ENCODE measurements around the gene RHBG.

The RHBG gene

DNA sequence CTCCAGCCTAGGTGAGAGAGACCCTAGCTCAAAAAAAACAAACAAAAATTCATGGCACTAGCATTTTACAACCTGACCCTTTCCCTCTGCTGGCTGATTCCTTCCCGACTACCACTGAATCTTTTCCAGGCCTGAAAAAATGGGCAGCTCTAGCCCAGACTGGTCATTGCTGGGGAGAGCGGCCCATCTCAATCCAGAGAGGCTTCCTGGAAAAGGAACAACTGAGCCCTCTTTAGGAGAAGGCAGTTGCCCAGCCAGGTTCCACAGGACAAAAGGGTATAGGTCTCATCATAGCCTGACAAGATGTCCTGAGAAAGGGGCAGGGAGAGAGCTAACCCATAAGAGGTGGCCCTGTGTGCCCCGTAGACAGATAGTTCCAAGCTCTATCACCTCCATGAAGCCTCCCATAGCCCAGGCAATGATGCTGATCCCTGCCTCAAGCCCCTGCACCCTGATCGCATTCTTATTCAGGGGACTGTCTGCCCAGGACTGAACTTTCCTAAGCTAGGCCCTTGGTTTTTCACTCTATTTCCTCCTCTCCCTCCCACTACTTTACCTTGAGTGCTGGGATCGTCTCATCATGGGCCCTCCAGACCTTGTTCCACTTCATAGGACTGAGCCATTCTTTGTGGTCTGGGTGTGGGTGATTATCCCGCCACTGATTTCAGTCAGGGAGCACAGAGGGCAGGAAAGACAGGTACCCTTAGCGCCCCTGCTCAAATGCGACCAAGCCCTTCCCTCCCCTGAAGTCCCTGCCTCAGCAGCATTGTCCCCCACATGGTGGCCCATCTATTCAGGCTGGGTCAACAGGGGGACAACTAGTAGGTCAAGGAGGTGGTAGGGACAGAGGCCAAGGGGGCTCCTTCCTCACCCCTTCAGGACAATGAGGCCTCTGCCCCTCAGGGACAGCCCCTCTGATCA, 18.2 kb downstream of the RHBG start:
- DNase-seq: no peak

DNA sequence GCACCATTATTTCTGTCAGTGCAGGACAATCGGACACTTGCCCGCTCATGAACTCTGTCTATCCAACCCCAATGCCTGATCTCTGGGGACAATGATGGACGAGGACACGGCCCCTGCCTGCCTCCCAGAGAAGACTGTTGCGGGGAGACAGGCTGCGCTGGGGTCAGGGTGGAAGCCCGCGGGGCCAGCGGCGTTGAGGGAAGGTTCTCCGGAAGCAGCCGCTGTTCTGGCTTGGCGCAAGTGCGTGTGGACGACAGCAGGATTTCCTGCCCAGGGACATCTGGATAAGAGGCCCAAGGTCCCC, 18.8 kb downstream of the RHBG start:
- no peak for DNase-seq

DNA sequence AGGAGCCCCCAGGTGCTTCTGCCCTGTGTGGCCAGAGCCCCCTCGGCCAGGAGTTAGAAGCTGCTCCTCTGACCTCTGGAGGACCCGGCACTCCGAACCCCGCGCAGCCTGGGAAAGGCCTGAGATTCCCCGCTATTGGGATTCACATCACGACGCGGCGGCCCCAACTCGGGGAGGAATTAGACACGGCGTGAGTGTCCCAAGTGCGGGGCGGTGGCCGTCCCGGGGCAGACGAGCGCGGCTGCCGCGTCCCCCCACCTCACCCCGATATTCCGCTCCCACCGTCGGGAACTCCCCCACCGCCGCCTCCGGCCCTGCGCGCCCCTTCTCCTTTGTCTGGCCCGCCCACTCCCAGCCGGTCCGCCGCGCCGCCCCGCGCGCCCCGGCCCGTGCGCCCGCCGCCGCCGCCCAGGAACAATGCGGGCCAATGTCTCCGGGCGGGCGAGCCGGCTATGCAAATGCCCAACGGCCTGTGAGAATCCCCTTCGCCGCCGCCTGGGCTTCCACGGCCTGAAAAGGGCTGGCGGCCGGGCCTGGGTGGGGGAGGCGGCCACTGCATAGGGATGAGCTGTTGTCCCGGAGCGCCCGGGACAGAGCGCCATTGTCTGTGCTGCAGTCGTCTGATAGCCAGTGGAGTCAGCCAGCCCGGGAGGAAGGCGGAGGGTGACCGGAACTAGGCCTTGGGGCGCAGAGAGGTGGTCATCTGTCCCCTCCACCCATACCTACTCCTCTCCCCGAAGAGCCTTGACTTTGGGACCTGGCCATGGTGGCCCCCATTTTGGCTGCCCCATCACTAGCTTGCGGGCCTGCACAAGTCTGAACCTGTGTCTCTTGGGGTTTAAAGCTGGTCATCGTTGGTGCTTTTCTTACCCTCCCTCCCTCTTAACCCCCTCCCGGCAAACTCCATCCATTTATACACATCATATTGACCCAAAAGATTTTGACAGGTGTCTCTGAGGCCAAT, 19.4 kb downstream of the RHBG start:
- no peak for DNase-seq

DNA sequence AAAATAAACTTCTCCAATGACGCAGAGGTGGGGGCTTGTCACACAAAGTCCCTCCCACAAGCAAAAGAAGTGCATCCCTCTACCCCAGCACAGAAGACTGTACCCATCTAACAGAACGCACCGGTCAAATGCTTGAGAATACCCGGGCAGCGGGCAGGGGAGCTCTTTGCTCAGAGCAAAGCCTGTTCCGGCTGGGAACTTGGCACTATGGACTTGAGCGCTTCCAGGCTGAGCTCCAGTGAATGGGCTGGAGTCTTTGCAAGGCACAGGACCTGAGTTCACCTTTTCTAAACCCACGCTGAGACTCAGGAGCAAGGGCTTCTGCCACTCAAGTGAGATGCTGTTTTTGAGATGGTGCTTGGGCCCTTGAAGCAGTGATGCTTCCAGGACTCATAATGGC, 20.3 kb downstream of the RHBG start:
- DNase-seq: no peak

DNA sequence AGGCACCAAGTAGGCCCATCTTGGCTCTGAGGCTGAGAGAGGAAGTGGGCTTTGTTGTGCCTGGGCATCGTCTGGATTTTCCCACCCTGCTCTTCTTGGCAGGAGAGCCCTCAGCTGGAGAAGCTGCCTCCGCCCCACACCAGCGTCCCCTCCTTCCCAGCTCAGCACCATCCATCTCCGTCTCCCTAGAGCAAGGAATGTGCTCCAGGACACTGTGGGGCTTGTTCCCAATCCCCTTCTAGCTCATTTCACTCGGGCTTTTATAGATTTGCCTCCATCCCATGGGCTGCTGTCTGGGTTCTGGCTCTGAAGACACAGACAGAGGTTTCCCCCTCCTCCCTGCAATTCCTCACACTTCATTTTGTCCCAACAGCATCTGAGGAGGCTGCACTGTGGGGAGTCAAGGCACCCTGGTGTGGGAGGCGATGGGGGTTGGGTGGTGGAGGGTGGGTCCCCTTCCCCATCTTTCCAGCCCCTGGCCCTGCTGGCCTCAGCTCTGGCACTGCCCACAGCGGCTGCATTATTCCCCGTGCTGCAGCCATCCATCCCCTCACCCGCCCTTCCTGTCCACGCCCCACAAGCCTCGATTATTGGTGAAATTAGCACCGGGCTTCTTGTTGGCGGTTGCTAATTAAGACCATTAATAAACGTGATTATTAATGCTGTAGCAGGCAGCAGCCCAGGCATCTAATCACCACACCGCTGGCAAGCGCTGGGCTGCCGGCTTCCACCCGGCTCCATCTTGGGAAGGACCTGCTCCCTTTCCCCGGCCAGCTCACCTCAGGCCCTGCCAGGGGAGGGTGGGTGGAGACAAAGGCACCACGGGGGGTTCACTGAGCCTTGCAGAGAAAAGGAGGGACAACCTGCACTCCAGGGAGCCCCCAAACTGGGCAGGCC, 21.7 kb downstream of the RHBG start:
- no peak for DNase-seq

DNA sequence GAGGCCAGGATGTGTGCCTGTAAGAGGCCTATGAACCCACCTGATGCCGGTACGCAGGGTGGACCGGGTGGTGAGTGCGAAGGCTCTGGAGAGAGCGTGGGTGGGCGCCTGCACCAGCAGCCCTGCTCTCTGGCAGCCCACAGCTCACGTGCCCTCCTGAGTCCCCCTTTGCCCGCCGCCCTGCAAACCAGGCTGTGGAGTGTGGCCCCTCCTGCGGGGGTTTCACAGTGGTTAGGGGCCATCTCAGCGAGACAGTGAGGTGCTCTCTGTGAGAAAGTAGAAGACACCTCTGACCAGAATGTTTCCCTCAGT, 22.3 kb downstream of the RHBG start:
- no peak for DNase-seq

DNA sequence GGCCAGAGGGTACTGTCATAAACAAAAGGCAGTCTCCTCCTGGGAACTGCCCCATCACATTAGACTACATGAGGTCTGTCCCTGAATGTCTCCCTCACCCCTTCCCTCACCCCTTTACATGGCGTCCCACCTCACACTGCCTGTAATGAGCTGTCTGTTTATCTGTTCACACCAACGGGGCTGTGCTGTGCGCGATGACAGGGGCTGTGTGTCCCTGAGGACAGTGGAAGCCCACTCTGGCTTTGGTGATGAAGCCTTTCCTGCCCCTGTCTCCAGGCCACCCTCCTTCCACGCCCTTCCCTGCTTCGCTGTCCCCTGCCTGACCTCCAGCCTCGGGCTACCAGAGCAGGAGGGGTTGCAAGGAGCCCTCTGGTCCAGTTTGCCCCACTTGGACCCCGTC, 22.7 kb downstream of the RHBG start:
- no peak for DNase-seq

DNA sequence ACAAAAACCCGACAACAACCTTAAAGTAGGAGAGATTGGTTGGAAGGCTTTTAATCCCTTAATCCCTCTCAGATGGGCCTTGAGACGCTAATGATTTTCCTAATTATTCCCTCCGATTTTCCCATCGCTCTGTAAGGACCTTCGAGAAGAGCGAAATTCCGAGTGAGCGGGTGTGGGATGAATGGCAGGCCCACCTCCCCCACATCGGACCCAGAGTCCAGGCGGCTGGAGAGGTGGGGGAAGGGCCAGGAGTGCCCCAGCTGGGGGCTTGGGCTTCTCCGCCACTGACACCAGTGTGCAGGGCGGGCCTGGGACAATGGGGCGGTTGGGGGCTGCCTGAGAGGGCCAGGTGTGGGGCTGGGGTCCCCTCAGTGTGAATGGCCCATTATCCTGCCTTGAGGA, 23.4 kb downstream of the RHBG start:
- no peak for DNase-seq

DNA sequence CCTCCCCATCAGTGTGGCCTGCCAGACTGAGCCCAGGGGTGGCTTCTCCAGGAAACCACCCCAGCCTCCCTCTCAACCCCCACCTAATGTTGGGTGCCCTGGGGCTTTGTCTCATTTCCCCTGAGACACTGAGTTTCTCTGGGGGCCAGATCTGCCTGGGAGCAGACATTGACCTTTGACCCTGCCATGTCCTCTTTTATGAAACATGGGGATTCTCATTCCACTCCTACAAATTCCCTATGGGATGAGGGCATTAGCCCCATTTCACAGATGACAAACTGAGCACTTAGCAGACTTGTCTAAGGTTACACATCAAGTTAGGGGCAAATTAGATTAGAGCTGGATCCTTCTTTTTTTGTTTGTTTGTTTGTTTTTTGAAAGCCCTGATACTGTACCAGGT, 24.1 kb downstream of the RHBG start:
- no peak for DNase-seq

DNA sequence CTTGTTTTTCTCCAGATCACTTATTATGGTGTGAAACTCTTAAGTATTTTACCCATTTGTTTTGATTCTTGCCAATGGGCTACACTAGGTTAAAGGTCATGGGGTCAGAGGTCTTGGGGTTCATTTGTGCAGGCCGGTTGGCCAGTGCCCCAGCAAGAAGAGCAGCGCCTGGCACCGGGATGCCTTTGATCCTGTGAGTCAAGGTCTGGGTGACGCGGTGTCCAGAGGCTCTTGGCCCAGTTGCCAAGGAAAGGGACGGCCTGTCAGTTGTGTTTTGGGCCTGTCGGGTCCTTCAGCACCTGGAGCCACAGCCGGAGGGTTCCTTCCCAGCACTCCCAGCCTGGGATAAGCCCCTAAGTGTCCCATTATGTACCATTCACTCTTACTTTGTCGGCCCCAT, 25.1 kb downstream of the RHBG start:
- DNase-seq: no peak

DNA sequence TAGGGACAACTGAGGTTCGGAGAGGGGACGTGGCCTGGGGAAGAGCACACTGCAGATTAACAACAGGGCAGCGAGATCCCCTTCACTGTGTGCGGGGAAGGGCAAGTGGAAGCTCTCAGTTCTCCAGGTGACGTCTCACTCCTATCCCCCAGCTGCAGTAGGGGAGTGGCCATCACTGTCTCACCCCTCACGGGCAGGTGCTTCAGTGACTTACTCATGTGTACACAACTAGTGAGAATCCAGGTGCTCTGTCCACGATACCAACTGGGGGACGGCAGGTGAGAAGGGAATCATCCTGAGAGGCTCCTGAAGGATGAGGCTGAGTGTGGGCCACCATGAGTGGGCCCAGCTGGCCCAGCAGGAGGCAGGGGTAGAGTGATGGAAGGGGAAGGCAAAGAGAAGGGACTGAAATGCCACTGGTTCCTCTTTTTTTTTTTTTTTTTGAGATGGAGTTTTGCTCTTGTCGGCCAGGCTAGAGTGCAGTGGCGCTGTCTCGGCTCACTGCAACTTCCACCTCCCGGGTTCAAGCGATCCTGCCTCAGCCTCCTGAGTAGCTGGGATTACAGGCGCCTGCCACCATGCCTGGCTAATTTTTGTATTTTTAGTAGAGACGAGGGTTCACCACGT, 25.9 kb downstream of the RHBG start:
- peak; percentile 29 for DNase-seq

DNA sequence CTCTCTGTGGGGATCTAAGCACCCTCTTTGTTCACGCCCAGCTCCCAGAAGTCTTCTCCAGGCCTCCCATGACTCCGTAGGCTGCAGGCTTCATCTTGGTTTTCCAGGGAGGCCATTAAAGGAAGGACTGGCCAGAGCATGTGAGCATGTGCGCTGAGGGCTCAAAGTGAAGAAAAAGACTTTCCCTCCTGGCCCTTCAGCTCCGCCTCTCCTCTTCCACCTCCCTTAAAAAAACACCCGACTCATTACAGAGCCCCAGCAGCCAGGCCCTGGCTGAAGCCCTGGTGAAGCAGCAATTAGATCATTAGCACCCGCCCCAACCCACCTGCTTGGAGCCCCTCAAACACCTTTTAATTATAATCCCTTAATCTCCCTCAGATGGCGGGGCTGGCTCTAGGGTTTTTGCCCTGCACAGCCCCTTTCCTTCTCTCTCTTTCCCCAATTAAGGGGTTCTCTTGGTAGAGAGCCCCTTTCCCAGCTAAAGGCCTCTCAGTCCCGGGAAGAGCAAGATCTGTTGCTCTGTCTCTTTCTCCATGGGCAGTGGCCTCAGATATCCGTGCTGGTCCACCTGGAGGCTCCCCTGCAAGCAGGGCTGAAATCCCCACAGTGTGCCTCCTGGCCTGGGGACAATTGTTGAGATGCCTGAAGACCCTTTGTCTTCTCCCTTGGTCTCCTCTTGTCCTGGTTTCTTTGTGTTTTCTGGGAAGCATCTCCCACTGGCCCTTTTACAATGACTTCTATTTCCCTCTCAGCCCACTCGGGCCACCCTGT, 30.5 kb downstream of the RHBG start:
- no peak for DNase-seq

DNA sequence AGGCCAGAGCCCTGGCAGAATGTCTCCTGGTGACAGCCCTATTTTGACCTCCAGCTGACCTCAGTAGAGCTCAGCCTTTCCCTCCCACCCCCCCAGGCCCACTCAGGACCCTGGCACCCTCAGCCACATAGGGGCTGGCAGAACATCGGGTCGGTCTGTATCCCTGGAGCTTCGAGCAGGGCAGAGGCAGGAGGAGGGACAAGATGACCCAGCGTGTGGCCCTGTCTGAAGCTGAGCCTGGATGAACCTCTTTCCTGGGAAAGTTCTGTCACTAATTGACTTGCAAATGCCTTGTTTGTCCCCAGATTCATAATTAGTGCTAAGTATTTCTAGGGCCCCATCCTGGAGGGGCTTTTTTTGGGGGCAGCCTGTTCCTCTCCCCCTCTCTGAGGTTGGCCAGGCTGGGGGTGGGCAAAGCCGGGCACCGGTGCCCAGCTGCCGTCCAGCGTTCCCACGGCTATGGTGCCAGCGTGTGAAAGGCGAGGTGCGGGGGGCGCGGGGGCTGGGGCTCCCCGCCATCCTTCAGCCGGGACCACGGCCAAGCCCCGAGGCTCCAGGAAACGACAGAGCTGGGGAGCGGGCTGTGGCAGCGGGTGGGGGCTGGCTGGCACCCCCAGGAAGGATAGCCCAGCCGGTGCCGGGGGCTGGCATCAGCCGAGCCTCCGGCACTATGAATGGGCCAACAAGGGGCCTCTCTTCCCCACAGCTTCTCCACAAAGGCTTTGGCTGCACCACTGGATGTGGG, 31.4 kb downstream of the RHBG start:
- no peak for DNase-seq

DNA sequence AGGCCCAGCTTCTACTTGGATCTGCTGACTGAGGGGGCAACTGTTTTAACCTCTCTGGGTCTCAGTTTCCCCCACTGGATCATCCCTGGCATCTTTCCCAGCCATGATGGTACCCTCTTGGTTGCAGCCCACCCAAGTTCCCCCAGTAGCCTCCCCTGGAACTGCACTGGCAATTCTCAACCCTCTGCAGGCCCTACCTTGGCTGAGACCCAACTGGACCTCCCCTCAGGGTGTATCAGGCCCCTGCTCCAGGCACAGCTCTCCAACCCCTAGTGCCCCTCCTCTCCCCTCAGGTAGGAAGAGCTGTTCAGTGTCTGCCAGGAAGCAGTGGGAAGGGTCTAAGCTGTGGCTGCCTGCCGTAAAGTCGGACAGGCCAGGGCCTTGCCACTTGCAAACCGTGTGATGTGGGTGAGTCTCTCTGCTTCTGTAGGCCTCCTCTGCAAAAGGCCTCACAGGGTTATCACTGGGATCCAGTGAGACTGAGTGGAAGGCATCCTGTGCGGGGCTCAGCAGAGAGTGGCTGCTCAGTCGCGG, 32.1 kb downstream of the RHBG start:
- DNase-seq: no peak

DNA sequence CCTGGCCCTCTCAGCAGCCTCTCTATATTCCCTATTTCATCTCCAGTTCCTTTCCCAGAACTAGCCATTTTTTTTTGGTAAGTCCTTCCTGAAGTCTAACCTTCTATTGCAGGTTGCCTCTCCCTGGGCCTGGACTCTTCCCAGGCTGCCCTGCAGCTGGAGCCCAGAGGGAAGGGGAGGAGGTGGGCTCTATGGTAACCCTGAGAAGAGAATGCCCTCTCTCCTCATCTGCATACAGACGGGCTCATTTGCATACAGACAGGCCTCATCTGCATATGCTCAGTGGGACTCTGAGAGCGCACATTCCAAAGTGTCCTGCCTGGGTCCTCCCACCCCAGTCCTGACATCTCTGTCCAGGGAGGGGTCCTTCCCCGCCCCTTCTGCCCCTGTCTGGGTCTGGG, 32.7 kb downstream of the RHBG start:
- DNase-seq: no peak

DNA sequence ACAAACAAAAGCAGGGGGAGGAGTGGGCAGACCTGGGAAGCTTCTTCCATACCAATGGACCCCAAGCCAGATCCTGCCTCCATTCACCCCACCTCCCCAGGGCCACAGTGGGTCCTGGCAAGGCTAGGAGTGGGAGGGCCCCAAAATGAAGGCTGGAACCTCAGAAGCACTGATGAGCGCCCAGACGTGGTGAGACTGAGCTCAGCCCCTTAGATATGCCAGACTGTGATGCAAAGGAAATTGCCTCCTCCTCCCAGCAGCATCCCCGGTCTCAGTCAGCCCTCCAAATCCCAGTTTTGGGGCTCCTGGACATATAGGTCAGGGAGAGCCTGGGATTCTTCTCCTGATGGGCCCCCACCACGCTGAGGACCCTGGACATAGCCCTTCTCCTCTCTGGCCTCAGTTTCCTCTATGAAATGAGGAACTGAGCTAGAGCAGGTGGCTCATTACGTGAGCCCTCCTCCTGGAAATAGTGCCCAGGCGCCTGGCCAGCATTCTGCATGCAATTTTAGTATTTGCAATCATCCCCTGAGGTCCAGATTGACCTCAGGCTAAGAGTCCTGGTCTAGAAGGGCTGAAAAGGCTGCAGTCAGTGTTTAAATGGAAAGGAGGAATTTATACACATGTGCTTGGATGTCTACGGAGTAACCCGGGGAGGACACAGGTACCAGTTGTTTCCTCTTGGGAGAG, 33.5 kb downstream of the RHBG start:
- DNase-seq: no peak

DNA sequence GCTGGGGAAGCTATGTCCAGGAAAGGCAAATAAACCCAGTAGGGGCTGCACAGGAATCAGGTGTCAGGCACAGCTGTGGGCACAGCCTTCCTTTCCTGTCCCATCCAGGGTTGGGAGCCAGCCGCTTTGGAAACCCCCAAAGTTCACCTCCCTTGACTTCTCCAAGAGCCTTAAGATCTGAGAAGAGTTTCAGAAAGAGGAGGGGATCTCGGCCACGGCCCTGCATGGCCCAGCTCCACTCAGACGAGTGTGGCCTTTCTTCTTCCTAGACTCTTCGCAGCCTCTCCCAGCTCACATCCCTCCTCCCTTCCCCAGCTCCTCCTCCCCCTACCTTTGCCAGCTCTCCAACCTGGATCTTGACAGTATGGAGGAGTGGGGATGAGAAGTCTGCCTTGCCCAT, 36.7 kb downstream of the RHBG start:
- no peak for DNase-seq

DNA sequence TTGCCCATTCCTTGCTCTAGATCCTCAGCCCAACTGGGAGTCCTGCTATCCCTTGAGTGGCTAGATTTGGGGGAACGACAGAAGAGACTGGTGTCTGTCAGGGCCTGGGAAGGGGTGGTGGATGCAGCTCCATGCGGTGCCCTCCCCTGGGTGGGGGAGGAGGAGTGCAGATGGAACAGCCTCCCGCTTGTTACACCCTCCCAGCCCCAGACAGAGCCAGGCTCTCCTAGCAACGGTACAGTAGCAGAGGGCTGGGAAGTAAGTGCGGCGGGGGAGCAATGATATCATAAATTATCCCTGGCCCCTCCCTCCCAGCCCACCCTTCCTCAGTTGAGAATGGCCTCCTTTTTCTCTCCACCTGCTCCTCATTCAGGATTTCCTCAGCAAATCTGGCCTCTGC, 37.2 kb downstream of the RHBG start:
- no peak for DNase-seq

DNA sequence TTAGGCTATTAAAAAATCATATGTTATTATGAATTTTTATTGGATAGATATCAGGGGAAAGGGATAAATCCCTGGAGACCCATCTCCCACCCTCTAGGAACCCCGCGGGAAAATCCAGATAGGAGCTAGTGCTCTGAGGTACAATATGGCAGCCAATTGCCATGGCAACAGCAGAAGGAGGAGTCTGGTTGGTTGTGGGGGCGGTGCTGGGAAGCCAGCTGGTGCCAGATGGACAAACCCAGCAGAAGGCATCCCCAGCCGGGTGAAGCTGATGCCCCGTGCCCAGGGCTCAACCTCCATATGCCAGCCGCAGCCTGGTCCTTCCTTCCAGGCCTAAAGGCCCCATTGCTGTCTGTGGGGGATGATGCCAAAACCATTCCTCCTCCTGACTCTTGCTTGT, 38.3 kb downstream of the RHBG start:
- DNase-seq: no peak

DNA sequence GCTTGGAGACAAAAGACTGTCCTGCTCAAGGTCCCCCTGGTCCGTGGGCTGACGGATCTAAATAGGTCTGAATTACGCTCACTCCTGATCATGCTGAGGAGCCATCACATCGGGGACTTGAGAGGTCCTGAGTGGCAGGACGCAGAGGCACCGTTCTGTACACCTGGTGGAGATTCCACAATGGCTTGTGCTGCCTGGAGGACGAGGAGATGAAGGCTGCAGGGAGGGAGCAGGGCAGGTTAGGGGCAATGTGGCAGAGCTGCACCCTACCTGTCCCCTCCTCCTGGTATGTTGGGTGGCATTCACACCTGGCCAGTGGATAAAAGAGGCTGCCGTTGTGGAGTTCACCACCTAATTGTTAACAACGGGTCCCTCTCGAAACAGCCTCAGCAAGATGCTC, 38.7 kb downstream of the RHBG start:
- no peak for DNase-seq

All from DMS79 treated with DMSO at 0.1 percent for 48 hours (cell line).